HG03469 (cell line): Measurements from ENCODE around the gene HSP90B1.
A peak's percentile ranks its signal among the peaks of the same experiment; 100 is the strongest.

Experiments used
- ATAC-seq: cut with Tn5 transposase; IDR thresholded peaks from one replicate; pipeline ENCODE4 v1.9.1; 2021; ENCODE audit warnings: mild to moderate bottlenecking, moderate library complexity, moderate number of reproducible peaks; ENCODE audit not compliant: unreplicated experiment

The HSP90B1 gene

GRCh38 chr12:103930034-103930786, at the start of gene HSP90B1:
HSP90B1 (plus strand) TSS chr12:103930410; CDS start chr12:103930516, 106 bp downstream.
- ATAC-seq, result peak; percentile 52

- ATAC-seq, result no peak
These were observed 48.9 kb upstream of the HSP90B1 start for GRCh38 chr12:103881261-103881660.

- ATAC-seq, result no peak
These were observed 47.2 kb upstream of the HSP90B1 start for GRCh38 chr12:103882861-103883596.

GRCh38 chr12:103883908-103884307, 46.3 kb upstream of the HSP90B1 start:
- no peak for ATAC-seq

DNA sequence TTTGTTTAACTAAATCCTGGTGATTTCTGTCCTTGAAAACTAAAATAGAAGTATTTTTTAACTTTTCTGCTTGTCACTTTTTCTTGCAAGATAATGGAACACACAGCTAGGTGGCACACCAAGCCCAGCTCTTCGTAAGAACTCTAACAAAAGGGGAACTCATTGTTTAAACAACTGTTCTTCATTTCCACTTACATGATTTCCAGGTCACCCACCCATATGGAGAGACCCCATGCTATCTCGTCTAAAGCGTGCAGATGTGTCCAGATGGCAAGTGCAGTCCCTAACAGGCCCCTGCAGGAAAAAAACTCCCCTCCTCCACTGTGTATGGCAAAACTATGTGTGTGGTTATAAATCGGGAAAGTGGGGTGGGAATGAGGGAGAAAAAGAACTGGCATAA, 45.9 kb upstream of the HSP90B1 start:
- ATAC-seq, result no peak

- no peak for ATAC-seq
These were observed 43.9 kb upstream of the HSP90B1 start for GRCh38 chr12:103886195-103886797.

DNA sequence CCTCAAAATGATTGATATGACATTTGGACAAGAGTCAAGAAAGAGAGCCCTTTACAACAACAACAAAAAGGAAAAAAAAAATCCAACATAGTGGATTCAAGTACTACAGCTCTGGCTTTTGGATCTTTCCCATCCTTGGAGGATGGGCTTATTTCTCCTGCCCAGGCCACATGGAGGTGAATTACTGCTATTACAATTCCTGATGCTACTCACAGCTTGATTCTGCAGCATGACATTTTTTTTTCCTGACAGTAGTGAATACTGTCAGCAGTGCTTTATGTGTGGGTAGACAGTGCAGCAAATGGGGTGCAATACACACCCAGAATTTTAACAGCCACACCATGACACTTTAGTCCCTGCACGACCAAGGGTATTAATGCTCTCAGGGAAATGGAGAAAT, 42.5 kb upstream of the HSP90B1 start:
- no peak for ATAC-seq

DNA sequence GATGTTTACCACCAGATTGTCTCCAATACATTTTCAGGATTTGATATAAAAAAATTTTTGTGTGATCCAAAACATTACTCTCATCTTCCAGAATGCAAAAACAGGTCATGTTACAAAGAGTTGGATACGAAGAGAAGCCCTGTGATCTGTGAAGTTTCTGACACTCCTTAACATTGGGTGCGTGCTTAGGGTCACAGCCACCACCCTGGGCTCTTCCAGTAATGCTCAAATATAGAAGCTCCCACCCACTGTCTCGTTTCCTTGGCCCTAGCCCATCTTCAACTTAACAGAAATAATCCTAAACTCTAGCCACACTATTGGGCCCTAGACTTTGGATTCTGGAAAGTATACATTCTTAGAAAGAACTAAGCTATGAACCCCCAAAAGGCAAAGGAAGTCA, 32.9 kb upstream of the HSP90B1 start:
- no peak for ATAC-seq

GRCh38 chr12:103901518-103902173, 28.6 kb upstream of the HSP90B1 start:
- ATAC-seq, result no peak

- no peak for ATAC-seq
These were observed 26.2 kb upstream of the HSP90B1 start for GRCh38 chr12:103903993-103904392.

- ATAC-seq, result no peak
These were observed 24.4 kb upstream of the HSP90B1 start for GRCh38 chr12:103905730-103906349.

GRCh38 chr12:103908246-103908541, 22.0 kb upstream of the HSP90B1 start:
- ATAC-seq, result no peak

DNA sequence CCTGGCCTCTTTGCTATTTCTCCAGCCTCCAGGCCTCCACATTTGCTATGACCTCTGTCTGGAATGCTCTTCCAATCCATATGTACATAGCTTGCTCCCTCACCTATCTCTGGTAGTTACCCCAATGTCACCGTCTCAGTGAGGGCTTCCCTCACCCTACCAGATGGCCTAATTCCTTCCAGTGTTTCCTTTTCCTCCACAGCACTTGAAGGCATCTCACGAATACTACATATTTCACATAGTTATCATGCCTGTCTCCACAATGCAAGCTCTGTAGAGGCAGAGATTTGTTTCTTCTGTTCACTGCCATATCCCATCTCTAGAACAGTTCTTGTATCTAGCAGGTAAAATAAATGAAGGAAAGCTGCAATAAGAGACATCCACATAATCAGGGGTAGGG, 21.3 kb upstream of the HSP90B1 start:
- ATAC-seq, result no peak

DNA sequence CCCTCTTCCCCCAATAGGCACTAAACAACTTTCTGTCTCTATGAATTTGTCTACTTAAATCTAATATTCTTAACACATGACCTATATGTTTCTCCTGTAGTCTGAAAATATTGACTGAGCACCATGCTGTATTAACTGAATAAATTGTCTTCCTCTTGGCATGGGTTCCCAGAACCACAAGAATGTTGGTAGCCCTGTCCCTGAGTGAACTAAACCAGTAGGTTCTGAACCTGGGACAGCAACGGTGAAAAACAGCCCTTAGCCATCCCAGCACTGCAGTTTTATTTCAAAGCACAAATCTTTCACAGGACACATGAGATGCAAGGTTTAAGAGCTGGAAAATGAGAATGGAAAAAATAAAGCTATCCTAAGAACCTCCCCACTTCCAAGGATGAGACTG, 20.4 kb upstream of the HSP90B1 start:
- no peak for ATAC-seq

GRCh38 chr12:103912069-103912468, 18.1 kb upstream of the HSP90B1 start:
- no peak for ATAC-seq

DNA sequence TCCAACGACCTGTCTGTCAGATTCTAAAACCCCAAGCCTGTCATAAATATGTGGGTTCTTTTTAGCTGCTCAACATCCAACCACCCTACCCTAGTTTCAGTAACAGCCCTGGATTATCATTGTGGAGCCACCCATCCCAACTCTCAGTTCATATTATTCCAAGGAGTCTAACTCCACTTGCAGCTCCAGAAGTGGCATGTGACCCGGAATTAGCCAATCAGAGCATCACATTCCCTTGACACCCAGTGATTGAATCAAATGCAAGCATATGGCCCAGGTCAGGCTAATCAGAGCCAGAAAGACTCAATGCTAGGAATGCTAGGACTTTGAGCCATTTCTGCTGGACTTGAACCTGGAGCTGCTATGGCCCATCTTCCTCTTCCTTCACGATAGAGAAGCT, 17.1 kb upstream of the HSP90B1 start:
- no peak for ATAC-seq

- ATAC-seq, result no peak
These were observed 14.9 kb upstream of the HSP90B1 start for GRCh38 chr12:103915306-103915705.

DNA sequence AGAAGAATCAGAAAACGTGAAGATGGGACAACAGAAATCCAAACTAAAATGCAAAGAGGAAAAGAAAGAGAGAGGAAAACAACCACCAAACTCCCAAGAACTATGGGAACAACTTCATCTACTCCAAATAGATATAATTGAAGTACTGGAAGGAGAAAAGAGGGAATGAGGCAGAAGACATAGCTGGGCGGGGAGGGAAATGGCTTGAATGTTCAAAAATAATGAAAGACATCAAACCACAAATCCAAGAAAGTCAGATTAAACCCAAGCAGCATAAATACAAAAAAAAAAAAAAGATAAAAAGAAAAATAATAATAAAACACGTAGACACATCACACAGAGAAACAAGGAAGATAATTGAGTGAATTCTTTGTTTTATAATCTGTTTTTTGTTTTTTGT, 12.3 kb upstream of the HSP90B1 start:
- no peak for ATAC-seq

- peak; percentile 28 for ATAC-seq
These were observed 5.2 kb upstream of the HSP90B1 start for GRCh38 chr12:103924761-103925641.

GRCh38 chr12:103928682-103929045, 1.5 kb upstream of the HSP90B1 start:
- ATAC-seq, result no peak
